ENCODE measurements around the gene TTC9. TPM values are rescaled to one million over a fixed set of nuclear protein-coding genes. Genes with fewer than 3 reads are reported as not detected.
A peak's percentile ranks its signal among the peaks of the same experiment; 100 is the strongest.

The TTC9 gene
- total RNA-seq, result 10 to 100 TPM in 1 of 2 experiments, 1 to 10 TPM in 1; 7.8 to 11.8 TPM

DNA sequence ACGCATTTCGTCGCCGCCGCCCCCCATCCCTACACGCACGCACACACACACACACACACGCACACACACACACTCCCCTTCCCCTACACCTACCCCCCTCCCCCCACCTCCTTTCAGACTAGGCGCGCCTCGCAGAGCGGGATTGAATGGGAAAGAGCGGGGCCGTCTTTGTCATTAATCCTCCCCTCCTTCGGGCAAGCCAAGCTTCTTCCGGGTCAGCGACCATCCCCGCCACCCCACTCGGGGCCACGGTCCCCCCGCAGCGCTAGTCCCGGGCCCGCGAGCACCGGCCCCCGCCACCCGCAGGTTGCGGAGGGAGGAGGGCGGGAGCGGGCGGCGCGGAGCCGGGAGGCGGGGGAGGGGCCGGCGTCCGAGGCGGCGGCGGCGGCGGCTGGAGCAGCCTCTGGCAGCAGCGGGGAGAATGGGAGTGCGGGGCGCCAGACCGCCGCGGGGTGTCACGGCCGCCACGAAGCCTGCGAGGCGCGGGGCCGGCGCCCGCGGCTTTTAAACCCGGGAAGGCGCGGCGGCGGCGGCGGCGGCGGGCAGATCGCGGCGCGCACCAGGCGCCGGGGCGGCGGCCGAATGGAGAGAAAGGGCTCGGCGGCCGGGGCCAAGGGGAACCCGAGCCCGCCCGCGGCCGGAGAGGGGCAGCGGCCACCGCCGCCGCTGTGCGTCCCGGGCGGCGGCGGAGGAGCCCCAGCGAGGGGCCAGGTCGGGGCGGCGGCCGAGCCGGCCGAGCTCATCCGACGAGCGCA is at the start of gene TTC9:
TTC9 (plus strand) TSS at position 369 of the 755 bp plus-strand sequence; CDS start at position 583, 214 bp downstream.
- DNase-seq (peak; percentile 47), ATAC-seq (peak; percentile 57)
- Mint-ChIP-seq H3K36me3 (peaks cover 5% of the 10 kb centered on the region), H3K9me3 (ENCODE audit: low read depth) (no peaks in the 10 kb centered on the region), H3K4me1 (peaks cover 56% of the 10 kb centered on the region), H3K4me3 (peak within 1 kb of the TSS; percentile 94), H3K27me3 (peaks cover 5% of the 10 kb centered on the region), H3K27ac (peak within 1 kb of the TSS; percentile 86)
- CTCF ChIA-PET, result interaction anchor here (0.8 to 2.9 kb wide), 9 partner anchors 11 to 356 kb away, joined by 3 to 13 read pairs (median 5); no protein-coding TSS in a partner anchor

- Mint-ChIP-seq H3K36me3 (peaks cover 36% of the 10 kb centered on the region), H3K27me3 (no peaks in the 10 kb centered on the region)
Measured at GRCh38 chr14:70594461-70594860, 47.3 kb upstream of the TTC9 start.

DNA sequence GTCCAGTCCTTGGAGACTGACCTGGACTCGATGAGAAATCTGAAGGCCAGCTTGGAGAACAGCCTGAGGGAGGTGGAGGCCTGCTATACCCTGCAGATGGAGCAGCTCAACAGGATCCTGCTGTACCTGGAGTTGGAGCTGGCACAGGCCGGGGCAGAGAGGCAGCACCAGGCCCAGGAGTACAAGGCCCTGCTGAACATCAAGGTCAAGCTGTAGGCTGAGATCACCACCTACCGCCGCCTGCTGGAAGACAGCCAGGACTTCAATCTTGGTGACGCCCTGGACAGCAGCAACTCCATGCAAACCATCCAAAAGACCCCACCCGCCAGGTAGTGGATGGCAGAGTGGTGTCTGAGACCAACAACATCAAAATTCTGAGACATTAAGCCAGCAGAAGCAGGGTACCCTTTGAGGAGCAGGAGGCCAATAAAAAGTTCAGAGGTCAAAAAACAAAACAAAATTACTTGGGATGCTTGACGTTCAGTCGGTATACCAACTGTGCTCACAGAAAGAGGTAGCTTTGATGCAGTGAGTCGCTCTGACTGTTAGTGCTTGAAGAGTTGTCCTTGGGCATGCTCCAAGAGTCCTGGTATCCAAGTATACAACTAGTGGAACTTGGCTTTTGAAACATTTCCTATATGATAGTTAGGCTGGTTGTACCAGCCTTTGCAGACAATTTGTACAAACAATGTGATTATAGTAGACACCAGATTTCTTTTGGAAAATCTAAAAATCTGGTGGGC is 46.1 kb upstream of the TTC9 start:
- peaks cover 29% of the 10 kb centered on the region for H3K4me1 Mint-ChIP-seq
- no peak overlapping the region for H3K27ac Mint-ChIP-seq
- H3K27me3 Mint-ChIP-seq, result no peaks in the 10 kb centered on the region
- H3K4me3 Mint-ChIP-seq, result no peak overlapping the region
- ATAC-seq, result no peak
- CTCF ChIA-PET, result no interaction called here
- peaks cover 29% of the 10 kb centered on the region for H3K36me3 Mint-ChIP-seq
- H3K9me3 Mint-ChIP-seq (ENCODE audit: low read depth), result no peaks in the 10 kb centered on the region
- no peak for DNase-seq

More at GRCh38 chr14:70594461-70594860, 47.3 kb upstream of the TTC9 start:
- DNase-seq (no peak), ATAC-seq (no peak)
- Mint-ChIP-seq H3K4me3 (no peak overlapping the region), H3K9me3 (ENCODE audit: low read depth) (no peaks in the 10 kb centered on the region), H3K27ac (no peak overlapping the region), H3K4me1 (peaks cover 19% of the 10 kb centered on the region)
- CTCF ChIA-PET, result no interaction called here

GRCh38 chr14:70597731-70598130 is 44.0 kb upstream of the TTC9 start:
- peaks cover 19% of the 10 kb centered on the region for H3K36me3 Mint-ChIP-seq
- no peak overlapping the region for H3K4me3 Mint-ChIP-seq
- peaks cover 5% of the 10 kb centered on the region for H3K27me3 Mint-ChIP-seq
- CTCF ChIA-PET, result no interaction called here
- peaks cover 33% of the 10 kb centered on the region for H3K4me1 Mint-ChIP-seq
- no peak overlapping the region for H3K27ac Mint-ChIP-seq
- DNase-seq, result no peak
- no peaks in the 10 kb centered on the region for H3K9me3 Mint-ChIP-seq (ENCODE audit: low read depth)
- no peak for ATAC-seq

GRCh38 chr14:70599345-70599744 is 42.4 kb upstream of the TTC9 start:
- Mint-ChIP-seq H3K4me3 (peak overlapping the region; percentile 95), H3K27ac (peak overlapping the region; percentile 67), H3K27me3 (peaks cover 13% of the 10 kb centered on the region), H3K36me3 (peaks cover 15% of the 10 kb centered on the region), H3K4me1 (peaks cover 33% of the 10 kb centered on the region), H3K9me3 (ENCODE audit: low read depth) (no peaks in the 10 kb centered on the region)
- ATAC-seq (peak; percentile 17), DNase-seq (no peak)
- CTCF ChIA-PET, result interaction anchor here (1.1 to 1.4 kb wide), 2 partner anchors 10 to 218 kb away, joined by 3 to 4 read pairs; no protein-coding TSS in a partner anchor

DNA sequence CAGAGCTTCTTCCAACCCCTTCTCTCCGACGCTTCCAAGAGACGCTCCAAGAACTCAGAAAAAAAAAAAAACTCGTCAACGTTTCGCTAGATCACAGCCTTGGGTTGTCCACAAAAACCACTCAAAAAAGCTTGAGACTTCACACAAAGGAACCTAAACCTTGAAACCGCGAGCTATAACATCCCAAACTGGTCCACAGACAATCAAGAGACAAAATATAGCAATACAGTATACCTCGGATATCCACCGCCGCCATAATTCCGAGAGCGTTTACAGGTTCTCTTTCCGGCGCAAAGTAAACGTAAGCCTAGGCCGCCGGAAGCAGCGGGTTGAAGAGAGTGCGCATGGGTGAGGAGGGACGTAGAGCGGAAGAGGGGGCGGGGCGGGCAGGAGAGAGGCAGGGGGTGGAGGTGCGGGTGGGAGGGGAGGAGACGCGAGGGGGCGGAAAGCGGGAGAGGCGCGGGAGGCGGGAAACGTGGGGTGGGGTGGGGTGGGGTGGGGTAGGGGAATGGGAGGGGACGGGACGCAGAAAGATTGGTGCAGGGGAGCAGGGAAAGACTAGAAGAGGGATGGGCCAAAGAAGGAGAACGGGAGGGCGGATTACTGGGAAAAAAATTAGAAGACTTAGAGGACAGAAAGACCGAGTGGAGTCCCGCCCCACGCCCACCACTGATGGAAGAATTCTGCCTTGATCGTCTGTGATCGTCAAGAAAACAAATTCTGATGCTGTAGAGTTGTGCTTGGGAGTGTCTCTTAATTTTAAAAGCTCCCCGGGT is 41.1 kb upstream of the TTC9 start, which contains the start of gene MED6:
MED6 (minus strand) TSS at position 274 of the 776 bp plus-strand sequence; CDS start at position 256, 18 bp downstream.
- CTCF ChIA-PET, result interaction anchor here (0.9 to 2.3 kb wide), 6 partner anchors 11 to 307 kb away, joined by 3 to 9 read pairs (median 4); partner anchors contain the start of gene PCNX1
- H3K4me1 Mint-ChIP-seq, result peaks cover 33% of the 10 kb centered on the region
- H3K36me3 Mint-ChIP-seq, result peaks cover 7% of the 10 kb centered on the region
- peak within 1 kb of the TSS; percentile 99 for H3K27ac Mint-ChIP-seq
- H3K4me3 Mint-ChIP-seq, result peak within 1 kb of the TSS; percentile 95
- H3K27me3 Mint-ChIP-seq, result peaks cover 19% of the 10 kb centered on the region
- DNase-seq (peak; percentile 97), ATAC-seq (peak; percentile 97)
- no peaks in the 10 kb centered on the region for H3K9me3 Mint-ChIP-seq (ENCODE audit: low read depth)

DNA sequence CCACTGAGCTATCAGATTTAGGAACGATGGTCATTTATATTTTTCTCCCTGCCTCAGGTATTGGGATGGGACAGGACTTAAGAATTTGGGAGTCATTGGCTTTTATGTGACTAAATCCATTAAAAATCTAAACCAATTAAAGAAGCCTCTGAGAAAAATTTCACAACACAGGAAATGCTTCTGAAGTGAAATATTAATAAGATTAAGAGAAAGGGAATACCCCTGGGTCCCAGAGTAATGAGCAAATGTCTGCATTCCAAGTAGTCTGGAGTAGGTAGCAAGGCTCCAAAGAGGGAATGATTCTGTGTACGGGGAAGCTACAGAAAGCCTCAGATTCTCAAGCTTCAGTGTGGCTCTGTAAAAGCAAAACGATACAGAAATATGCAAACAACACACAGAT is 40.6 kb upstream of the TTC9 start:
- Mint-ChIP-seq H3K36me3 (peaks cover 5% of the 10 kb centered on the region), H3K27me3 (peaks cover 21% of the 10 kb centered on the region), H3K4me3 (peak overlapping the region; percentile 95), H3K27ac (peak overlapping the region; percentile 83), H3K9me3 (ENCODE audit: low read depth) (no peaks in the 10 kb centered on the region), H3K4me1 (peaks cover 33% of the 10 kb centered on the region)
- no peak for DNase-seq
- ATAC-seq, result no peak
- CTCF ChIA-PET, result interaction anchor here (0.9 to 2.3 kb wide), 4 partner anchors 52 to 306 kb away, joined by 3 to 9 read pairs (median 4); partner anchors contain the start of gene PCNX1

- Mint-ChIP-seq H3K27me3 (peaks cover 28% of the 10 kb centered on the region), H3K27ac (no peak overlapping the region), H3K36me3 (peaks cover 3% of the 10 kb centered on the region), H3K9me3 (ENCODE audit: low read depth) (no peaks in the 10 kb centered on the region), H3K4me3 (no peak overlapping the region), H3K4me1 (peaks cover 33% of the 10 kb centered on the region)
- CTCF ChIA-PET, result interaction anchor here (0.6 to 2.3 kb wide), 4 partner anchors 10 to 377 kb away, joined by 3 to 9 read pairs (median 4); no protein-coding TSS in a partner anchor
- ATAC-seq (no peak), DNase-seq (no peak)
Measured at GRCh38 chr14:70602254-70602653, 39.5 kb upstream of the TTC9 start.

DNA sequence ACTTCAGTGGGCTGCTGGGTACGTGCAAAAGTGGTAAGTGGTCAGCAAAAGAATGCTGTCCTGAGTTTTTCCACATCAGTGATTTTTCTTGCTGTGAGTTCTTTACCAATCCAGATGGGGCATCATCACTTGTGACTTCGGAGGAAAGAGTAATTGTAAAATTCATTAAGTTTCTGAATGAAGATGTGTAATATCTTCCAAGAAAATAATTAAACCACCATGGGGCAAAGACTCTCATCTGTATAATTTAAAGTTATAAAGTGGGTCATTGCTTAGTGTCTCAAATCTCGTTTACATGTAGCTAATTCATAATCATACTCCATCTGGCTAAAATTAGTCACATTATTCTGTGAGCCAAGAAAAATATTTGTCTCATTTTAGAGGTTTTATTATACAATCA is 30.5 kb upstream of the TTC9 start:
- Mint-ChIP-seq H3K9me3 (ENCODE audit: low read depth) (no peaks in the 10 kb centered on the region), H3K4me1 (no peaks in the 10 kb centered on the region), H3K36me3 (no peaks in the 10 kb centered on the region), H3K27me3 (peaks cover 14% of the 10 kb centered on the region), H3K27ac (no peak overlapping the region), H3K4me3 (no peak overlapping the region)
- DNase-seq (no peak), ATAC-seq (no peak)
- CTCF ChIA-PET, result interaction anchor here (0.9 kb wide), 1 partner anchor 10 kb away, joined by 3 read pairs; no protein-coding TSS in a partner anchor

- no peak overlapping the region for H3K4me3 Mint-ChIP-seq
- peaks cover 5% of the 10 kb centered on the region for H3K27me3 Mint-ChIP-seq
- CTCF ChIA-PET, result interaction anchor here (1.0 to 1.1 kb wide), 2 partner anchors 25 to 60 kb away, joined by 3 read pairs; partner anchors contain the start of gene TTC9
- DNase-seq (no peak), ATAC-seq (no peak)
- H3K4me1 Mint-ChIP-seq, result no peaks in the 10 kb centered on the region
- no peaks in the 10 kb centered on the region for H3K9me3 Mint-ChIP-seq (ENCODE audit: low read depth)
- no peaks in the 10 kb centered on the region for H3K36me3 Mint-ChIP-seq
- H3K27ac Mint-ChIP-seq, result no peak overlapping the region
Measured at GRCh38 chr14:70616646-70617045, 25.1 kb upstream of the TTC9 start.

DNA sequence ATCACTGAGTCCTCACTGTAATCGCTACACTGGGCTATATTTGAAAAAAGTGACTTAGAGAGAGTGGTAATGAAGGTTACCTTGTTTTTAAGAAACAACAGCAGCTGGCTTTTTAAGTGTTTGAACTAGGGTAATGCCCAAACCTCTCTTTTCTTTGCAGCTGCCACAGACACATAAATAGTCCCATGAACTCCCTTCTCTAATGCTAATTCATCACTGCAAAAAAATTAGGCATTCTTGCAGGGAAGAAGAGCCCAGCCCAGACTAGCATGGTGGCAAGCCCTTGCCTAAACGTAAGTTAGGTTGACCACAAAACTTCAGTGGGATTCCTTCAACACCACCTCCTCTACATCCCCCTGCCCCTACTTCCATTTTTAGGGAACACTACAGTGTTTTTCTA is 23.4 kb upstream of the TTC9 start:
- H3K36me3 Mint-ChIP-seq, result no peaks in the 10 kb centered on the region
- no peak for DNase-seq
- no peak for ATAC-seq
- no peaks in the 10 kb centered on the region for H3K9me3 Mint-ChIP-seq (ENCODE audit: low read depth)
- H3K27ac Mint-ChIP-seq, result no peak overlapping the region
- CTCF ChIA-PET, result interaction anchor here (1.3 kb wide), 1 partner anchor 200 kb away, joined by 3 read pairs; no protein-coding TSS in a partner anchor
- no peak overlapping the region for H3K4me3 Mint-ChIP-seq
- H3K27me3 Mint-ChIP-seq, result peaks cover 8% of the 10 kb centered on the region
- H3K4me1 Mint-ChIP-seq, result no peaks in the 10 kb centered on the region

GRCh38 chr14:70619708-70620107 is 22.0 kb upstream of the TTC9 start:
- Mint-ChIP-seq H3K9me3 (ENCODE audit: low read depth) (no peaks in the 10 kb centered on the region), H3K4me1 (no peaks in the 10 kb centered on the region), H3K27me3 (peaks cover 8% of the 10 kb centered on the region), H3K27ac (no peak overlapping the region), H3K4me3 (no peak overlapping the region), H3K36me3 (no peaks in the 10 kb centered on the region)
- no peak for ATAC-seq
- CTCF ChIA-PET, result interaction anchor here (3.0 to 7.9 kb wide), 2 partner anchors 95 to 198 kb away, joined by 11 to 44 read pairs; no protein-coding TSS in a partner anchor
- DNase-seq, result no peak
